ACHN (cell line): Measurements from ENCODE around the gene SLC27A1.
"Not testable (repeated sequence)": the region's sequence is repeated elsewhere in the genome, so short reads cannot be mapped to it uniquely, and the experiment has no call there.

Experiments
- DNase-seq: peaks from one replicate; pipeline ENCODE4 v3.0.0-alpha.2; 2015
- in situ Hi-C: cut with HindIII; loops from 2 replicates; pipeline ENCODE4 v1.10.0; 2017; ENCODE audit warnings: low sequenced_read_pairs, low pct_ligation_motif_present, low pct_unique_long_range_greater_than_20kb

SLC27A1 gene

GRCh38 chr19:17481986-17482385 is 11.7 kb downstream of the SLC27A1 start:
- DNase-seq, result no peak
- in situ Hi-C loops, result no loop called here

- no peak for DNase-seq
- in situ Hi-C loops, result no loop called here
Observed at GRCh38 chr19:17482877-17483604, 12.7 kb downstream of the SLC27A1 start.

GRCh38 chr19:17483605-17484002 is 13.3 kb downstream of the SLC27A1 start:
- no peak for DNase-seq
- in situ Hi-C loops, result no loop called here

DNA sequence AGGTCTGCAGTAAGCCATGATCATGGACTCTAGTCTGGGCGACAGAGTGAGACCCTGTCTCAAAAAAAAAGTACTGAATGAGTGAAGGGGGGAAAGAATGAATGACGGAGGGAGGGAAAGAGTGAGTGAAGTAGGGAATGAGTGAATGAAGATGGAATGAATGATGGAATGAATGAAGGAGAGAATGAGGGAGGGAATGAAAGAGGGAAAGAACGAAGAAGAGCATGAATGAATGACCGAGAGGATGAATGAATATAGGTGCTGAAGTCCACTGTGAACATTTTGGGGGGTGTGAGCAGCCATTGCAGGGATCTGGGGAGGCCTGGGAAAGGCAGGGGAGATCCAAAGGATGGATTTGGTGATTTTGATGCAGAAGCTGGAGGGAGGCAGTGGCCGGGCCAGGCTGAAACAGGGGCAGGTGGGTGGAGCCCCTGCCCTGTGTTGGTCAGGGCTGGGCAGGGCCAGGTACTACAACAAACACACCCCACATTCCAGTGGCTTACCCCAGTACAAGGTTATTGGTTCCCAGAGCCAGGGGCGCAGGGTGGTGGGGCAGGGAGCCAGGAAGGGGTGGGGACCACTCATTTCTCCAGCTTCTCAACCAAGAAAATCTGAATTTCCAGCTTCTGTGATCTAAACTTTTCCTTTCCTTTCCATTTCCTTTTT is 14.3 kb downstream of the SLC27A1 start:
- in situ Hi-C loops, result no loop called here
- DNase-seq, result no peak

GRCh38 chr19:17486545-17487240 is 16.4 kb downstream of the SLC27A1 start:
- DNase-seq, result no peak
- in situ Hi-C loops, result no loop called here

DNA sequence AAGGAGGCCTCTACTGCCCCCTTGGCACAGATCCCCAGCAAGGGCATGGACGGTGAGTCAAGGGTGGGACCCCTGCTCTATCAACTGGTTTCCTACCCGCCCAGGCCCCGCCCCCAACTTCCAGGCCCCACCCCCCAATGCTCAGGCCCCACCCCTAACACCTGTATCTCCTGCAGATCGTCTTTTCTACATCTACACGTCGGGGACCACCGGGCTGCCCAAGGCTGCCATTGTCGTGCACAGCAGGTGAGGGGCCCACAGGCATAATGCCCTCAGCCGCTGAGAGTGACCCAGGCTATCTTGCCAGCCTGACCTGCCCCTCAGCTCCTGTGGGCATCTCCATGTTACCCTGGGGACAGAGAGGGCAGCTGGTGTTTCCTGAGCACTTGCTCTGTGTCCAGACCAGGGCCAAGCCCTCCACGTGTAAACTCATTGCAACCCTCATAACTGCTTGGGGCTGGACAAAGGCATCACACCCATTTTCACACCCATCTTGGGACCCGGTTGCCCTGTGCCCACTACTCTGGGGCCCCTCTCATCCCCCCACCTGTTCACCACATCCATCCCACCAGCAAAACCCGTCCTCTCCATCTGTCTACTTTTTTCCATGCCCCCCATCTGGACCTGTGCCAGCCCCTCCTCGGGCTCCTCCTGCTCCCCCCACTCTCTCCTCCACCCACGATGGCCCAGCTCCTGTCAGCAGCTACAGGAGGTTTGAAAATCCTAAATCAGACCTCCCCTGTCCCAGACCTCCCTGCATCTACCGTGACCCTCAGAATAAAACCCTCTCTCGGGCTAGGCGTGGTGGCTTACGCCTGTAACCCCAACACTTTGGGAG is 17.2 kb downstream of the SLC27A1 start:
- no peak for DNase-seq
- in situ Hi-C loops, result no loop called here

DNA sequence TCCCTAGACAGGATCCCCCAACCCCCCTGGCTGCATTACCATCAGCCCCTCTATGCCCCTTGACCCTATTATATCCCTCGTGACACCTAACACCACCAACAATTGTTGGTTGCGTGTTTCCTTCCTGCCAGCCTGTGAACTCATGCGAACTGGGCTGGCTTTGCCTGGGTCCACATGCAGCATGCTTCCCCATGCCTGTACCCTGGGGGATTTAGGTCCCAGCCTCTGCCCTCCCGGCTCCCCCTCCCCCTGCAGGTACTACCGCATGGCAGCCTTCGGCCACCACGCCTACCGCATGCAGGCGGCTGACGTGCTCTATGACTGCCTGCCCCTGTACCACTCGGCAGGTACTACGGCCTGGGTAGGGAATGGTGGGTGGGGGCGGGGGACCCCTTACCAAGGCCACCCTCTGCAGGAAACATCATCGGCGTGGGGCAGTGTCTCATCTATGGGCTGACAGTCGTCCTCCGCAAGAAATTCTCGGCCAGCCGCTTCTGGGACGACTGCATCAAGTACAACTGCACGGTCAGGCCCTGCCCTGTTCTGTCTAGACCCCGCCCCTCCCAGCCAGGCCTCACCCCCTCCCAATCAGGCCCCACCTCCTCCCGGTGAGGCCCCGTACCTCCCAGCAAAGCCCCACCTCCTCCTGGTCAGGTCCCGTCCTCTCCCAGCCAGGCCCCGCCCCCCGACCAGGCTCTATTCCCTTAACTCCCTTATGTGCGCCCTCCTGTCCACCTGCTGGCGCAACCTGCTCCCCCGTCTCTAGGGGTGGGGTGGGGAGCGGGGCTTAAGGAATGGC is 18.5 kb downstream of the SLC27A1 start:
- no peak for DNase-seq
- in situ Hi-C loops, result no loop called here

GRCh38 chr19:17489392-17490030 is 19.2 kb downstream of the SLC27A1 start:
- in situ Hi-C loops, result no loop called here
- DNase-seq, result no peak

DNA sequence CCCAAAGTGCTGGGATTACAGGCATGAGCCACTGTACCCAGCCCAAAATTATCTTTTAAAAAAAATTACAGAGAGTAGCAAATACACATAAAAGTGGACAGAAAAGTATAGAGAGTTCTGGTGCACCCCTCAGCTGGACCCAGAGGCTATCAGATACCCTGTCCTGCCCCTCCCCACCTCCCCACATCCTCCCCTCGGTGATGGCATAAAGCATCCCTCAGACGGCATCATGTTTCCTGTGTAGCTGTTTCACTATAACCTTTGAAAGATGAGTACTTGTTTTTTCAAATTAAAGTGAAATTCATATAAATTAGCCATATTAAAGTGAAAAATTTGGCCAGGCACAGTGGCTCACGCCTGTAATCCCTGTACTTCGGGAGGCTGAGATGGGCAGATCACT is 20.1 kb downstream of the SLC27A1 start:
- in situ Hi-C loops, result no loop called here
- no peak for DNase-seq

- in situ Hi-C loops, result no loop called here
- no peak for DNase-seq
Observed at GRCh38 chr19:17491287-17491686, 21.0 kb downstream of the SLC27A1 start.

DNA sequence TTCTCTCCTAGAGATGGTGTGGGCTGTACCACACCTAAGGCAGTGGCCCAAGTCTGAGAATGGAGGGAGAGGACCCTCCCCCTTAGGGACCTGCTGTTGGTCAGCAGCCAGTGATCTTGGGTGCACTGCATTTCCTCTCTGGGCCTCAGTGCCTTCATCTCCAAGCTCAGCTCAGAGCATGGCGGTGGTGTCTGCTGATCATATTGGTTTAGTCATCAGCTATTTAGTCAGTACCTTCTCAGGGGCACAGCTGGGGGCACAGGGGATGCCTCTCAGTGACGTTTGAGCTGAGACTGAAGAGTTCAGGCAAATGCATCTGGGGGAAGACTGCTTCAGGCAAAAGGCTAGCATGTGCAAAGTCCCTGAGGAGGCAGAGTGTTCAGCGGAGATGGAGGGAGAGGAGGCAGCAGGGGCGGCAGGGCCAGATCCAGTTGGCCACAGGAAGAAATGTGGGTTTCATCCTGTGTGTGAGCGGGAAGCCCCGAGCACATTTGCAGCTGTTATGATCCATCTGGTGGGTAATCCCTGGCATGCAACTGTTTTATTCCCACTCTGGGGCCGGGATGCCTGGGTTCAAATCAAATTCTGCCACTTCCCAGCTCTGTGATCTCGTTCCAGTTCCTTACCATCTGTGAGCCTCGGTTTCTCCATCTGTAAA is 25.4 kb downstream of the SLC27A1 start:
- DNase-seq, result no peak

GRCh38 chr19:17496337-17496997 is 26.1 kb downstream of the SLC27A1 start:
- peak; percentile 78 for DNase-seq
- in situ Hi-C loops, result no loop called here

More for the DNA sequence above, 25.4 kb downstream of the SLC27A1 start:
- in situ Hi-C loops, result no loop called here

DNA sequence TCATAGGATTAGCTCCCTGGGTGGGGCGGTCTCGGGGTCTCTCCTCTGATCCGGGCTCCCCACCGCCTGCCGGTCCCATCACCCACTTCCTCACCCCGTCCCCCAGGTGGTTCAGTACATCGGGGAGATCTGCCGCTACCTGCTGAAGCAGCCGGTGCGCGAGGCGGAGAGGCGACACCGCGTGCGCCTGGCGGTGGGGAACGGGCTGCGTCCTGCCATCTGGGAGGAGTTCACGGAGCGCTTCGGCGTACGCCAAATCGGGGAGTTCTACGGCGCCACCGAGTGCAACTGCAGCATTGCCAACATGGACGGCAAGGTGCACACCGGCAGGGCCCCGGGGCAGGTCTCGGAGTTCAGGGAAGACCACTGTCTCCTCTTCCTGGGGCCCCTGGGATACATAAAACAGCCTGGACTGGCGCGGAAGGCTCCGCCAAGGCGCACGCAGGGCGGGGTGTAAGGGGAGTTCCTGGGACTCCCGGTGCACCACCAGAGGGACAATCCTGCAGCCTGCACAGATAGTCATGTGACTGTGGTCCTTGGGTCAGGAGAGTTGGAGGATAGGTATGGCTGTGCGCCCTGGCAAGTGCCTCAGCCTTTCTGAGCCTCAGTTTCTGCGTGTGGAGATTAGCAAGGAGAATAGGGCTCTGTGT is 26.9 kb downstream of the SLC27A1 start:
- no peak for DNase-seq
- in situ Hi-C loops, result no loop called here

DNA sequence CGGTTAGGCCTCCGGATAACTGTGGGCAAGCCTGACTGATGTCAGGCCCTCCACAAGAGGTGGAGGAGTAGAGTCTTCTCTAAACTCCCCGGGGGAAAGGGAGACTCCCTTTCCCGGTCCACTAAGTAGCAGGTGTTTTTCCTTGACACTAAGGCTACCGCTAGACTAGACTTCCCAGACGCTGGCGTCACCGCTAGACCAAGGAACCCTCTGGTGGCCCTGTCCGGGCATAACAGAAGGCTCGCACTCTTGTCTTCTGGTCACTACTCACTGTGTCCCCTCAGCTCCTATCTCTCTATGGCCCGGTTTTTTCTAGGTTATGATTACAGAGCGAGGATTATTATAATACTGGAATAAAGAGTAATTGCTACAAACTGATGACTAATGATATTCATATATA is 28.7 kb downstream of the SLC27A1 start:
- DNase-seq, in situ Hi-C loops: not testable (repeated sequence)

DNA sequence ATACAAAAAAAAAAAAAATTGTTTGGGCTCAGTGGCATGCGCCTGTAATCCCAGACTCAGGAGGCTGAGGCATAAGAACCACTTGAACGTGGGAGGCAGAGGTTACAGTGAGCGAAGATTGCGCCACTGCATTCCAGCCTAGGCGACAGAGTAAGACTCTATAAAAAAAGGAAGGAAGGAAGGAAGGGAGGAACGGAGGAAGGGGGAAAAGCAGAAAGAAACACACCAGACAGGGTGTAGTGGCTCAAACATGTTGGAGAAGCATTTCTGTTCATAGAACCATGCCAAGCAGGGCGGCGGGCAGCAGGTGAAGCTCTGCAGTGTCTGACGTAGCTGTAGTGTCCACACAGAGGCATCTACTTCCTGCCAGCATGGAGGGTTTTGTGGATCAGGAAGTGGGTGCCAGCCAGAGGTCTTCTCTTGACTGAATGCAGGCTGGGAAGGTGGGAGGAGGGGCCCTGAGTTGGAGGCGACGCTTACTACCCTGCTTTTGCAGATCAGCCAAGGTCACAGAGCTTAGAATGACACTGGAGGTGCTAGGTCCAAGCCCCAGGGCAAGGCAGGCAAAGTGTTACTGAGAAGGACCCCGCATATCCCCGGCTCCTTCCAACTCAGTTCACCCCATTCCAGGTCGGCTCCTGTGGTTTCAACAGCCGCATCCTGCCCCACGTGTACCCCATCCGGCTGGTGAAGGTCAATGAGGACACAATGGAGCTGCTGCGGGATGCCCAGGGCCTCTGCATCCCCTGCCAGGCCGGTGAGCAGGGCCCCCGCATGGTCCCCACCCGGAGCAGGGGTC is 29.5 kb downstream of the SLC27A1 start:
- no peak for DNase-seq
- in situ Hi-C loops, result no loop called here
